Myocyte (in vitro differentiated cells): ENCODE results near the gene TMCC1. TPM values are rescaled to one million over a fixed set of nuclear protein-coding genes. Genes with fewer than 3 reads are reported as not detected.
A peak's percentile ranks its signal among the peaks of the same experiment; 100 is the strongest.

ENCODE experiments used
- DNase-seq: peaks from one replicate; pipeline ENCODE4 v3.0.0-alpha.2; 2012; ENCODE audit warnings: low read depth
- total RNA-seq: library from RNA; depleted of rRNA; stranded (reverse); fragments of >200 nt; gene quantifications from 2 replicates; pipeline ENCODE4 v1.2.3, GENCODE V29; 2014

Gene TMCC1
- total RNA-seq, 1 donor from 2014 or later, result 20.8 TPM

GRCh38 chr3:129836381-129837064 lies 57.0 kb downstream of the TMCC1 start:
- no peak for DNase-seq

- no peak for DNase-seq
Measured at GRCh38 chr3:129835198-129835597, 58.3 kb downstream of the TMCC1 start.

- DNase-seq, result no peak
Measured at GRCh38 chr3:129834580-129834979, 58.9 kb downstream of the TMCC1 start.

GRCh38 chr3:129831942-129832341 lies 61.6 kb downstream of the TMCC1 start:
- DNase-seq, result peak; percentile 52

GRCh38 chr3:129831503-129831902 lies 62.0 kb downstream of the TMCC1 start:
- DNase-seq, result no peak

GRCh38 chr3:129829640-129830039 lies 63.9 kb downstream of the TMCC1 start:
- peak; percentile 87 for DNase-seq

- no peak for DNase-seq
Measured at GRCh38 chr3:129827765-129828164, 65.7 kb downstream of the TMCC1 start.

- DNase-seq, result peak; percentile 53
Measured at GRCh38 chr3:129824926-129825541, 68.5 kb downstream of the TMCC1 start.

GRCh38 chr3:129822679-129823078 lies 70.8 kb downstream of the TMCC1 start:
- DNase-seq, result no peak

- DNase-seq, result no peak
Measured at GRCh38 chr3:129822241-129822640, 71.3 kb downstream of the TMCC1 start.

- DNase-seq, result no peak
Measured at GRCh38 chr3:129820587-129820986, 72.9 kb downstream of the TMCC1 start.

- DNase-seq, result no peak
Measured at GRCh38 chr3:129812589-129812988, 80.9 kb downstream of the TMCC1 start.

GRCh38 chr3:129809297-129809696 lies 84.2 kb downstream of the TMCC1 start:
- DNase-seq, result no peak

GRCh38 chr3:129796146-129796545 lies 97.4 kb downstream of the TMCC1 start:
- DNase-seq, result no peak

GRCh38 chr3:129795186-129796010 lies 98.1 kb downstream of the TMCC1 start:
- DNase-seq, result peak; percentile 18

- DNase-seq, result peak; percentile 71
Measured at GRCh38 chr3:129794311-129795185, 99.0 kb downstream of the TMCC1 start.

GRCh38 chr3:129793942-129794310 lies 99.6 kb downstream of the TMCC1 start:
- DNase-seq, result peak; percentile 45

- DNase-seq, result no peak
Measured at GRCh38 chr3:129793319-129793718, 100.2 kb downstream of the TMCC1 start.

GRCh38 chr3:129783470-129783869 lies 110.0 kb downstream of the TMCC1 start:
- no peak for DNase-seq

- DNase-seq, result no peak
Measured at GRCh38 chr3:129778871-129779270, 114.6 kb downstream of the TMCC1 start.

GRCh38 chr3:129777806-129778205 lies 115.7 kb downstream of the TMCC1 start:
- DNase-seq, result no peak
